OCI-LY3 (cell line): ENCODE measurements around the gene ST8SIA4.

Source experiments
- H2AFZ ChIP-seq: fragments of 200-600, 300-600 bp; shearing (Covaris generic); 2 replicates; pipeline ENCODE4 v1.6.0; 2014; ENCODE audit warnings: antibody characterized with exemption, low read depth, low read length
- H3K27ac ChIP-seq: fragments of 200-600, 300-600 bp; sonication (generic); 2 replicates; pipeline ENCODE4 v1.5.1; 2014; ENCODE audit warnings: mild to moderate bottlenecking, low read length, moderate library complexity, mixed read lengths
- H3K27me3 ChIP-seq: fragments of 200-600, 300-600 bp; sonication (generic); 2 replicates; pipeline ENCODE4 v1.6.1; 2014; ENCODE audit warnings: low read depth, low read length, mixed read lengths
- H3K36me3 ChIP-seq: fragments of 200-600, 300-600 bp; sonication (generic); replicated peaks from 2 replicates; pipeline ENCODE3; 2014; ENCODE audit warnings: low read depth, low read length, mixed read lengths
- H3K4me1 ChIP-seq: fragments of 300-600, 200-600 bp; sonication (generic); 2 replicates; pipeline ENCODE4 v1.6.1; 2014; ENCODE audit warnings: low read length, mixed read lengths
- H3K4me2 ChIP-seq: fragments of 200-600, 300-600 bp; sonication (generic); 2 replicates; pipeline ENCODE4 v1.6.1; 2014; ENCODE audit warnings: low read length, mixed read lengths
- H3K4me3 ChIP-seq: fragments of 300-600, 200-600 bp; sonication (generic); 2 replicates; pipeline ENCODE4 v1.5.1; 2014; ENCODE audit warnings: antibody characterized with exemption, mild to moderate bottlenecking, low read length, moderate library complexity
- H3K79me2 ChIP-seq: fragments of 300-600, 200-600 bp; shearing (Covaris generic); 2 replicates; pipeline ENCODE4 v1.6.1; 2014; ENCODE audit warnings: mild to moderate bottlenecking, low read length, mixed read lengths
- H3K9ac ChIP-seq: fragments of 300-600, 200-600 bp; shearing (Covaris generic); 2 replicates; pipeline ENCODE4 v1.6.0; 2014; ENCODE audit warnings: mild to moderate bottlenecking, low read length, moderate library complexity
- H3K9me3 ChIP-seq: fragments of 200-600, 300-600 bp; shearing (Covaris generic); 2 replicates; pipeline ENCODE4 v1.6.1; 2014; ENCODE audit warnings: low read length, mixed read lengths; ENCODE audit not compliant: insufficient read depth
- H4K20me1 ChIP-seq: fragments of 200-600, 300-600 bp; sonication (generic); 2 replicates; pipeline ENCODE4 v1.6.1; 2016; ENCODE audit warnings: low read length, mixed read lengths; ENCODE audit not compliant: insufficient read depth
- CTCF ChIP-seq: fragments of 200-600, 300-600 bp; sonication (generic); IDR thresholded peaks from 2 replicates; pipeline ENCODE4 v1.5.1; 2014; ENCODE audit warnings: antibody characterized with exemption, low read length, low read depth
- EZH2phosphoT487 ChIP-seq: fragments of 200-600 bp; shearing (Covaris generic); IDR thresholded peaks from 2 replicates; pipeline ENCODE4 v1.6.1; 2018; ENCODE audit warnings: antibody characterized with exemption, mixed run types, low read depth

Gene ST8SIA4

GRCh38 chr5:100854591-100854990 is 48.5 kb downstream of the ST8SIA4 start:
- peaks cover 41% of the 10 kb centered on the region for H3K79me2 ChIP-seq
- H3K27ac ChIP-seq = peak overlapping the region; percentile 91
- no peaks in the 10 kb centered on the region for H3K27me3 ChIP-seq
- H3K9ac ChIP-seq = peak overlapping the region; percentile 37; the same call in 1 of the 2 replicates
- no peak overlapping the region for H2AFZ ChIP-seq
- H3K36me3 ChIP-seq = peaks cover 17% of the 10 kb centered on the region
- H3K9me3 ChIP-seq = no peaks in the 10 kb centered on the region
- TF ChIP-seq CTCF (no peak), EZH2phosphoT487 (no peak)
- peak overlapping the region; percentile 79; the same call in 1 of the 2 replicates for H3K4me2 ChIP-seq
- peaks cover 55% of the 10 kb centered on the region for H3K4me1 ChIP-seq
- no peaks in the 10 kb centered on the region for H4K20me1 ChIP-seq
- no peak overlapping the region for H3K4me3 ChIP-seq

DNA sequence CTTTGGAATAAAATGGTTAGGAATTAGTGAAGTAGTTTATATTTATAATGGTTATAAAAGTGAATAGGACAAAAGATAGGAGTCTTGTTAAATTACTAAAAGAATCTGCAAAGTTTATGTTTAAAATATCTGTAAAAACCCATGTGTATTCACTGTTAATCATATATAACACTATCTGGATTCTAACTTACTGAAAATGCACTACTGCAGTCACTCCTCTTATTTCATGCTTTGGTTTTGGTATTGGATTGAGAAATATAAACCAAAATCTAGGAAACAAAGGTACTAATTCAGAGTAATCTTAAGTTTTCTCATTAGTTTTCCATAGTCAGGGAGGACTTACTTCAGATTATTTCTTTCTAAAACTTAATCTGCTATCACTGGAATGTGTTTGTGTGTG is 49.5 kb downstream of the ST8SIA4 start:
- Histone ChIP-seq H3K4me3 (peak overlapping the region; percentile 12; the same call in 1 of the 2 replicates), H3K9me3 (no peaks in the 10 kb centered on the region), H4K20me1 (no peaks in the 10 kb centered on the region), H3K4me2 (peak overlapping the region; percentile 46), H3K4me1 (peaks cover 55% of the 10 kb centered on the region), H3K79me2 (peaks cover 43% of the 10 kb centered on the region), H3K27me3 (no peaks in the 10 kb centered on the region), H2AFZ (no peak overlapping the region), H3K27ac (peak overlapping the region; percentile 91), H3K36me3 (peaks cover 16% of the 10 kb centered on the region), H3K9ac (peak overlapping the region; percentile 59)
- TF ChIP-seq CTCF = no peak
- no peak for TF ChIP-seq EZH2phosphoT487

DNA sequence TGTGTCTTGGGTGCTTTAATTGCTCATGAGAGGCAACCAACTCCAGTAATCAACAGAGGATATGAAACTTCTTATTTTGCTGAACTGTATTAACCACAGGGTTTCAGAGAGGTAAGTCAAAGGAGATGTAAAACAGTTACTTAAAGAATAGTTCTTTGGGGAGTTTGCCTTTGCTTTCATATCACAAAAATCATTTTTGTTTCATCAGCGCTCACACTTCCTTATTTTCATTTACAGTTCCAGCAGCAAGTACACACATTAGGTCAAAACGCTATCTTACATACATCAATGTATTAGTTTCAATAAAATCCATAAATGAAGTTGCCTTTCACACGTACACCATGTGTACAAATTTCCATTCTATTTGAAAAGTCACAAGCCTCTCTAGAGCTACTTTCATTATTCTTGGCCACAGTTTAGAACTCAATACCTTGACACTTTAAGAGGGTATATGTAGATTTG is 50.1 kb downstream of the ST8SIA4 start:
- no peaks in the 10 kb centered on the region for H4K20me1 ChIP-seq
- peaks cover 38% of the 10 kb centered on the region for H3K79me2 ChIP-seq
- H3K27me3 ChIP-seq = no peaks in the 10 kb centered on the region
- peaks cover 14% of the 10 kb centered on the region for H3K36me3 ChIP-seq
- TF ChIP-seq EZH2phosphoT487 = no peak
- H3K4me1 ChIP-seq = peaks cover 53% of the 10 kb centered on the region
- peak overlapping the region; percentile 12; the same call in 1 of the 2 replicates for H3K4me3 ChIP-seq
- H3K27ac ChIP-seq = peak overlapping the region; percentile 91
- peak overlapping the region; percentile 56 for H3K4me2 ChIP-seq
- H3K9ac ChIP-seq = peak overlapping the region; percentile 59
- H3K9me3 ChIP-seq = no peaks in the 10 kb centered on the region
- H2AFZ ChIP-seq = no peak overlapping the region

DNA sequence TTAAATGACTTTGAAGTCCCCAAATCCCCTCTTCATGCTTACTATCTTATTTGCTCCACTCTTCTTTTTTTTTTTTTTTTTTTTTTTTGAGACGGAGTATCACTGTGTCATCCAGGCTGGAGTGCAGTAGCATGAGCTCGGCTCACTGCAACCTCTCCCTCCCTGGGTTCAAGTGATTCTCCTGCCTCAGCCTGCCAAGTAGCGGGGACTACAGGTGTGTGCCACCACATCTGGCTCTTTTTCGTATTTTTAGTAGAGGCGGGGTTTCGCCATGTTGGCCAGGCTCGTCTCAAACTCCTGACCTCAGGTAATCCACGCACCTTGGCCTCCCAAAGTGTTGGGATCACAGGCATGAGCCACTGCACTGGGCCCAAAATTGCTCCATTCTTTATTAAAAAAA is 51.0 kb downstream of the ST8SIA4 start:
- Histone ChIP-seq H3K79me2 (peaks cover 36% of the 10 kb centered on the region), H3K27me3 (no peaks in the 10 kb centered on the region), H3K4me1 (peaks cover 55% of the 10 kb centered on the region), H3K27ac (peak overlapping the region; percentile 91), H3K4me3 (peak overlapping the region; percentile 26; the same call in 1 of the 2 replicates), H4K20me1 (no peaks in the 10 kb centered on the region), H3K9me3 (no peaks in the 10 kb centered on the region), H3K4me2 (peak overlapping the region; percentile 56), H2AFZ (no peak overlapping the region), H3K36me3 (peaks cover 14% of the 10 kb centered on the region), H3K9ac (peak overlapping the region; percentile 56)
- no peak for TF ChIP-seq EZH2phosphoT487
- TF ChIP-seq CTCF = no peak
